Upper lobe of left lung (tissue), 4 donors: ENCODE measurements around the gene TMPRSS3.

Experiments used
- CTCF ChIP-seq, 6 experiments: fragments of 450-650 bp in 4 of 6; fragments of 200-600 bp in 2 of 6; sonication (generic) in 2 of 6; IDR thresholded peaks; one replicate each; pipeline ENCODE4 v1.5.1; 2016 to 2019; ENCODE audit warnings: antibody characterized with exemption in 6 of 6
- EP300 ChIP-seq, 4 donors: sonication (generic); formaldehyde crosslinking; IDR thresholded peaks; one replicate each; pipeline ENCODE4 v1.5.1; 2017; ENCODE audit warnings: antibody characterized with exemption in 4 of 4, control low read depth in 2 of 4
- POLR2A ChIP-seq, 4 donors: fragments of 450-650 bp; IDR thresholded peaks; one replicate each; pipeline ENCODE4 v1.5.1; 2016 to 2017; ENCODE audit warnings: antibody characterized with exemption in 4 of 4, mild to moderate bottlenecking in 2 of 4
- POLR2AphosphoS5 ChIP-seq, 2 donors: sonication (generic); formaldehyde crosslinking; IDR thresholded peaks; one replicate each; pipeline ENCODE4 v1.5.1; 2017; ENCODE audit warnings: antibody characterized with exemption in 2 of 2

- TF ChIP-seq CTCF (IDR thresholded peaks at IDR 0.05) (no peak), POLR2AphosphoS5 (IDR thresholded peaks at IDR 0.05) (no peak), POLR2A (IDR thresholded peaks at IDR 0.05) (no peak), EP300 (IDR thresholded peaks at IDR 0.05) (no peak)
Observed at GRCh38 chr21:42379426-42380215, 16.2 kb downstream of the TMPRSS3 start.
